ENCODE measurements around the gene FZR1.
"Not testable (repeated sequence)": the region's sequence is repeated elsewhere in the genome, so short reads cannot be mapped to it uniquely, and the experiment has no call there.

The FZR1 gene

GRCh38 chr19:3497757-3498520, 8.2 kb upstream of the FZR1 start:
- no peak for DNase-seq

- DNase-seq, result no peak
Measured at GRCh38 chr19:3499738-3500428, 6.2 kb upstream of the FZR1 start.

- DNase-seq, result peak; percentile 87
Measured at GRCh38 chr19:3500429-3501101, 5.5 kb upstream of the FZR1 start, which contains the start of gene DOHH. Gene DOHH (minus strand): TSS chr19:3500674. CDS start chr19:3496814, 3,860 bp downstream.

- DNase-seq, result no peak
Measured at GRCh38 chr19:3501780-3502179, 4.3 kb upstream of the FZR1 start.

- DNase-seq, result no peak
Measured at GRCh38 chr19:3503036-3503572, 3.0 kb upstream of the FZR1 start.

GRCh38 chr19:3504735-3505134, 1.4 kb upstream of the FZR1 start:
- no peak for DNase-seq

- DNase-seq, result no peak
Measured at GRCh38 chr19:3506384-3507340, 551 bp downstream of the FZR1 start.

GRCh38 chr19:3507371-3508120, 1.4 kb downstream of the FZR1 start:
- DNase-seq, result no peak

- not testable (repeated sequence) for DNase-seq
Measured at GRCh38 chr19:3508121-3508661, 2.1 kb downstream of the FZR1 start.

GRCh38 chr19:3508771-3509535, 2.8 kb downstream of the FZR1 start:
- DNase-seq, result no peak

GRCh38 chr19:3509566-3509989, 3.5 kb downstream of the FZR1 start:
- DNase-seq, result no peak

- no peak for DNase-seq
Measured at GRCh38 chr19:3510727-3511126, 4.6 kb downstream of the FZR1 start.

- DNase-seq, result no peak
Measured at GRCh38 chr19:3511506-3512251, 5.6 kb downstream of the FZR1 start.

GRCh38 chr19:3512562-3513228, 6.6 kb downstream of the FZR1 start:
- no peak for DNase-seq

- no peak for DNase-seq
Measured at GRCh38 chr19:3513229-3514140, 7.4 kb downstream of the FZR1 start.

- DNase-seq, result no peak
Measured at GRCh38 chr19:3514930-3515329, 8.8 kb downstream of the FZR1 start.

GRCh38 chr19:3515891-3516422, 9.8 kb downstream of the FZR1 start:
- no peak for DNase-seq
